GM12878 (cell line): ENCODE results near the gene ZNF512. TPM values are rescaled to one million over a fixed set of nuclear protein-coding genes. Genes with fewer than 3 reads are reported as not detected.

Experiments
- ATAC-seq: fragments of 200-7000 bp; cut with Tn5 transposase; 3 replicates; pipeline ENCODE4 v1.9.1; 2020; ENCODE audit warnings: mild to moderate bottlenecking, moderate library complexity
- BruUV-seq: library from RNA; stranded (reverse); fragments of 400-500 nt; replicated peaks from 2 replicates; lab custom pipeline; 2021; lab: Mats Ljungman, UMichigan
- CTCF ChIA-PET: fragments of 300-600 bp; sonication (Branson Sonifier 250); formaldehyde crosslinking; extraction: SDS; loops from one replicate; lab custom pipeline; 2021; ENCODE audit warnings: inconsistent platforms; lab: Yijun Ruan, JAX
- POLR2A ChIA-PET: fragments of 350-600 bp; formaldehyde crosslinking; extraction: SDS; loops from one replicate; lab custom pipeline; 2021; ENCODE audit warnings: inconsistent platforms; lab: Charles Lee
- RAD21 ChIA-PET: fragments of 300-600 bp; sonication (Branson Sonifier 250); formaldehyde crosslinking; loops from one replicate; lab custom pipeline; 2023; ENCODE audit warnings: antibody characterized with exemption; ENCODE audit not compliant: unreplicated experiment; lab: Charles Lee
- SMC1A ChIA-PET: fragments of 300-600 bp; sonication (Branson Sonifier 250); formaldehyde crosslinking; loops from one replicate; lab custom pipeline; 2023; ENCODE audit not compliant: unreplicated experiment, uncharacterized antibody; lab: Charles Lee
- DNase-seq: peaks from one replicate; pipeline ENCODE4 v3.0.0-alpha.2; 2011; ENCODE audit warnings: low read depth, low spot score
- FAIRE-seq: peaks from 3 replicates; lab custom pipeline; 2011; peaks lifted over from hg19 to GRCh38; lab: Jason Lieb, UNC
- H2AFZ ChIP-seq: 2 replicates; pipeline ENCODE4 v1.6.0; 2011; ENCODE audit warnings: low read depth, low read length, control low read depth; ENCODE audit not compliant: control insufficient read depth
- H3K27ac ChIP-seq: 2 replicates; pipeline ENCODE4 v1.5.1; 2011; ENCODE audit warnings: control low read depth; ENCODE audit not compliant: control insufficient read depth, insufficient read depth
- H3K27me3 ChIP-seq, 2 experiments: replicated peaks in 1 of 2; 2 replicates each; pipeline versions ENCODE4 v1.6.0 to v1.6.1; 2011; ENCODE audit warnings: low read length in 1 of 2; ENCODE audit not compliant: control insufficient read depth in 2 of 2, insufficient read depth in 2 of 2
- H3K36me3 ChIP-seq, 2 experiments: 2 replicates each; pipeline ENCODE4 v1.5.1; 2011; ENCODE audit warnings: low read length in 1 of 2; ENCODE audit not compliant: control insufficient read depth in 2 of 2, insufficient read depth in 2 of 2
- H3K4me1 ChIP-seq: 2 replicates; pipeline ENCODE4 v1.6.1; 2011; ENCODE audit warnings: mild to moderate bottlenecking, low read length, moderate library complexity, mixed read lengths; ENCODE audit not compliant: control insufficient read depth, insufficient read depth
- H3K4me2 ChIP-seq: 2 replicates; pipeline ENCODE4 v1.6.0; 2011; ENCODE audit warnings: control low read depth; ENCODE audit not compliant: control insufficient read depth, insufficient read depth
- H3K4me3 ChIP-seq: fragments of 200-600 bp; sonication (generic); 2 replicates; pipeline ENCODE4 v1.5.1; 2016
- H3K79me2 ChIP-seq: 2 replicates; pipeline ENCODE4 v1.6.0; 2011; ENCODE audit warnings: low read length; ENCODE audit not compliant: control insufficient read depth, insufficient read depth
- H3K9ac ChIP-seq: 2 replicates; pipeline ENCODE4 v1.8.0; 2011; ENCODE audit warnings: low read length, control low read depth, mixed read lengths; ENCODE audit not compliant: control insufficient read depth, insufficient read depth
- H3K9me3 ChIP-seq: replicated peaks from 3 replicates; pipeline ENCODE4 v1.5.1; 2011; ENCODE audit warnings: mild to moderate bottlenecking, low read length; ENCODE audit not compliant: control insufficient read depth, insufficient read depth
- H4K20me1 ChIP-seq: 2 replicates; pipeline ENCODE4 v1.6.0; 2011; ENCODE audit not compliant: control insufficient read depth, insufficient read depth
- HCFC1 ChIP-seq: fragments of 150-350 bp; IDR thresholded peaks from 2 replicates; pipeline ENCODE4 v1.6.1; 2014; ENCODE audit warnings: low read length
- HDGF ChIP-seq: fragments of 450-650 bp; IDR thresholded peaks from 2 replicates; pipeline ENCODE4 v1.6.1; 2016; ENCODE audit warnings: antibody characterized with exemption
- MTA2 ChIP-seq: fragments of 450-650 bp; IDR thresholded peaks from 2 replicates; pipeline ENCODE4 v1.6.1; 2016; ENCODE audit warnings: low read depth, mild to moderate bottlenecking, moderate library complexity
- MYB ChIP-seq: fragments of 150-350 bp; IDR thresholded peaks from 2 replicates; pipeline ENCODE4 v1.6.1; 2014; ENCODE audit warnings: mild to moderate bottlenecking, low read depth, low read length, borderline replicate concordance
- NFIC ChIP-seq: IDR thresholded peaks from 2 replicates; pipeline ENCODE4 v1.6.1; 2012; ENCODE audit warnings: low read depth, mild to moderate bottlenecking, inconsistent platforms, low read length, moderate library complexity
- PAX5 ChIP-seq: IDR thresholded peaks from 2 replicates; pipeline ENCODE4 v1.6.1; 2011; ENCODE audit warnings: low read depth, low read length, borderline replicate concordance
- POU2F2 ChIP-seq: IDR thresholded peaks from 3 replicates; pipeline ENCODE4 v1.6.1; 2011; ENCODE audit warnings: low read depth, mild to moderate bottlenecking, low read length, borderline replicate concordance
- RAD21 ChIP-seq: IDR thresholded peaks from 2 replicates; pipeline ENCODE4 v1.6.1; 2011; ENCODE audit warnings: mild to moderate bottlenecking, low read depth, low read length, moderate library complexity; ENCODE audit not compliant: insufficient read depth
- RCOR1 ChIP-seq: conservative IDR thresholded peaks from 2 replicates; pipeline ENCODE4 v1.6.1; 2012; ENCODE audit warnings: low read depth, low read length, improper control_type of control experiment
- RELB ChIP-seq: fragments of 450-650 bp; IDR thresholded peaks from 2 replicates; pipeline ENCODE4 v1.6.1; 2017; ENCODE audit warnings: low read depth, mild to moderate bottlenecking, moderate library complexity
- SIN3A ChIP-seq: IDR thresholded peaks from 2 replicates; pipeline ENCODE4 v1.6.1; 2012; ENCODE audit warnings: low read depth, low read length, improper control_type of control experiment
- SKIL ChIP-seq: fragments of 450-650 bp; IDR thresholded peaks from 2 replicates; pipeline ENCODE4 v1.6.1; 2017; ENCODE audit warnings: mild to moderate bottlenecking, low read depth, inconsistent platforms; ENCODE audit not compliant: poor library complexity, severe bottlenecking
- SUPT20H ChIP-seq: IDR thresholded peaks from 2 replicates; pipeline ENCODE4 v1.6.1; 2011; ENCODE audit warnings: low read depth, mild to moderate bottlenecking, low read length, moderate library complexity, borderline replicate concordance; ENCODE audit not compliant: control insufficient read depth
- in situ Hi-C: fragments of 300-500 bp; cut with MboI; formaldehyde crosslinking; loops from 9 replicates; pipeline ENCODE4 v1.14.3; 2018; ENCODE audit warnings: mixed read lengths
- intact Hi-C: fragments of 100-400 bp; cut with micrococcal nuclease; formaldehyde crosslinking; loops from one replicate; pipeline ENCODE4 v1.14.2; 2022; ENCODE audit not compliant: unreplicated experiment
- polyA plus RNA-seq, 11 experiments: library from polyadenylated mRNA; depleted of rRNA in 4 of 11; unstranded in 6 of 11; stranded (reverse) in 5 of 11; fragments of >200 nt; fragmentation: Nextera tagmentation in 4 of 11; fragmentation: Illumina TruSeq in 1 of 11; extraction: Ambion mirVana in 4 of 11; extraction: Trizol in 1 of 11; gene quantifications; 1 replicate in 1 of 11; 2 replicates in 10 of 11; pipeline versions ENCODE4 v1.2.1 to v1.2.3, GENCODE V29; 2011 to 2016; ENCODE audit warnings: inconsistent platforms in 2 of 11, missing spikeins in 2 of 11, low read depth in 1 of 11
- total RNA-seq, 4 experiments: library from RNA; depleted of rRNA in 3 of 4; stranded (reverse); fragments of >200 nt in 3 of 4; fragmentation: Illumina TruSeq in 1 of 4; extraction: Trizol in 1 of 4; gene quantifications; 2 replicates each; pipeline versions ENCODE4 v1.2.1 to v1.2.3, GENCODE V29; 2013 to 2021
- TF ChIP-seq, protein P1 (sequence below): fragments of 150-350 bp; IDR thresholded peaks from 2 replicates; pipeline ENCODE4 v1.6.1; 2014; ENCODE audit warnings: mild to moderate bottlenecking, low read depth, low read length
- TF ChIP-seq, protein P2 (sequence below): IDR thresholded peaks from 2 replicates; pipeline ENCODE4 v1.6.1; 2011; ENCODE audit warnings: borderline replicate concordance, low read depth, mild to moderate bottlenecking, moderate library complexity, mixed read lengths, low read length; ENCODE audit not compliant: insufficient read depth; ENCODE audit errors: extremely low read length

Gene ZNF512
- total and polyA plus RNA-seq, 10 of the 15 experiments (the other 5 are each of a cell fraction or from before 2014, with no cell fraction given): 14.1 to 61.9 (median 31.2) TPM

GRCh38 chr2:27622921-27623384 is 40.1 kb downstream of the ZNF512 start (continued):
- TF ChIP-seq, protein P1, sequence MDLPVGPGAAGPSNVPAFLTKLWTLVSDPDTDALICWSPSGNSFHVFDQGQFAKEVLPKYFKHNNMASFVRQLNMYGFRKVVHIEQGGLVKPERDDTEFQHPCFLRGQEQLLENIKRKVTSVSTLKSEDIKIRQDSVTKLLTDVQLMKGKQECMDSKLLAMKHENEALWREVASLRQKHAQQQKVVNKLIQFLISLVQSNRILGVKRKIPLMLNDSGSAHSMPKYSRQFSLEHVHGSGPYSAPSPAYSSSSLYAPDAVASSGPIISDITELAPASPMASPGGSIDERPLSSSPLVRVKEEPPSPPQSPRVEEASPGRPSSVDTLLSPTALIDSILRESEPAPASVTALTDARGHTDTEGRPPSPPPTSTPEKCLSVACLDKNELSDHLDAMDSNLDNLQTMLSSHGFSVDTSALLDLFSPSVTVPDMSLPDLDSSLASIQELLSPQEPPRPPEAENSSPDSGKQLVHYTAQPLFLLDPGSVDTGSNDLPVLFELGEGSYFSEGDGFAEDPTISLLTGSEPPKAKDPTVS: no peak
- no peak for TF ChIP-seq RAD21

DNA sequence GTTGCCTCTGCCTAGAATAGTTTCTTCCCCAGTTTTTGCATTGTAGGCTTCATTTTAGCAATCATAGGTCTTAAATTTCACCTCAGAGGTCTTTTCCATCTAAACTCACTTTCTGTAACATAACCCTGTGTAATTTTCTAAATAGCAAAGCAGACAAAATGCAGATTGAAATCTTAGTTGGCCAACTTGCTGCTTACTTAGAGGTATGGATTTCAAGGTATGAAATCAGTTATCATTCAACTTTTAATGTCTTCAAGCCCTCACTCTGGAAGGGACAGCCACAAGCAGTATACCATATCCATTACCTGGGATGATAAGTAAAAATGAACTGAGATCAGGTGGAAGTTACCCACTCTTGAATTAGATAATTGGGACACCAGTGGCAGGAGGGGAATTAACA is 42.1 kb downstream of the ZNF512 start:
- intact Hi-C loops (loop anchor here (5.0 kb wide), 1 partner anchor 43 kb away; the partner anchor contains the start of gene ZNF512), in situ Hi-C loops (no loop called here)
- Histone ChIP-seq H3K79me2 (peaks cover 10% of the 10 kb centered on the region), H3K27ac (no peak overlapping the region), H3K4me1 (peaks cover 6% of the 10 kb centered on the region), H2AFZ (no peak overlapping the region), H3K4me3 (no peak overlapping the region), H3K27me3 (no peaks in the 10 kb centered on the region), H3K4me2 (no peak overlapping the region), H3K9ac (no peak overlapping the region), H4K20me1 (no peaks in the 10 kb centered on the region), H3K9me3 (no peaks in the 10 kb centered on the region), H3K36me3 (peaks cover 3 to 20% of the 10 kb centered on the region in 2 experiments; a peak in 3 of 4 replicates)
- ChIA-PET CTCF (no interaction called here), SMC1A (interaction anchor here (0.9 kb wide), 1 partner anchor 105 kb away, joined by 3 read pairs; no protein-coding TSS in a partner anchor), POLR2A (interaction anchor here (0.6 kb wide), 1 partner anchor 1063 kb away, joined by 7 read pairs; no protein-coding TSS in a partner anchor), RAD21 (no interaction called here)
- DNase-seq (no peak), ATAC-seq (no peak), FAIRE-seq (no peak)
- no TSS peak for BruUV-seq
- TF ChIP-seq POU2F2 (no peak), SKIL (no peak), MTA2 (no peak), SIN3A (no peak), MYB (no peak), PAX5 (no peak), SUPT20H (no peak), RCOR1 (no peak), NFIC (no peak), HCFC1 (no peak), HDGF (no peak), RELB (no peak)
- TF ChIP-seq, protein P2, sequence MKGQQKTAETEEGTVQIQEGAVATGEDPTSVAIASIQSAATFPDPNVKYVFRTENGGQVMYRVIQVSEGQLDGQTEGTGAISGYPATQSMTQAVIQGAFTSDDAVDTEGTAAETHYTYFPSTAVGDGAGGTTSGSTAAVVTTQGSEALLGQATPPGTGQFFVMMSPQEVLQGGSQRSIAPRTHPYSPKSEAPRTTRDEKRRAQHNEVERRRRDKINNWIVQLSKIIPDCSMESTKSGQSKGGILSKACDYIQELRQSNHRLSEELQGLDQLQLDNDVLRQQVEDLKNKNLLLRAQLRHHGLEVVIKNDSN: no peak
